Stimulated activated CD4-positive, alpha-beta T cell treated with anti-CD3 and anti-CD28 coated beads, TNF-alpha, amount 100 ng/mL, for 1 hour (primary cell): ENCODE measurements around the gene RASAL3.
"Not testable (repeated sequence)": the region's sequence is repeated elsewhere in the genome, so short reads cannot be mapped to it uniquely, and the experiment has no call there.

Source experiments
- DNase-seq, 3 donors: peaks; one replicate each; pipeline ENCODE4 v3.0.0-alpha.2; 2020; ENCODE audit warnings: low read depth in 3 of 3, low spot score in 1 of 3

RASAL3 gene

GRCh38 chr19:15475169-15475568, 10.8 kb upstream of the RASAL3 start:
- DNase-seq = no peak

- DNase-seq = not testable (repeated sequence)
Measured at GRCh38 chr19:15473821-15474220, 9.5 kb upstream of the RASAL3 start.

DNA sequence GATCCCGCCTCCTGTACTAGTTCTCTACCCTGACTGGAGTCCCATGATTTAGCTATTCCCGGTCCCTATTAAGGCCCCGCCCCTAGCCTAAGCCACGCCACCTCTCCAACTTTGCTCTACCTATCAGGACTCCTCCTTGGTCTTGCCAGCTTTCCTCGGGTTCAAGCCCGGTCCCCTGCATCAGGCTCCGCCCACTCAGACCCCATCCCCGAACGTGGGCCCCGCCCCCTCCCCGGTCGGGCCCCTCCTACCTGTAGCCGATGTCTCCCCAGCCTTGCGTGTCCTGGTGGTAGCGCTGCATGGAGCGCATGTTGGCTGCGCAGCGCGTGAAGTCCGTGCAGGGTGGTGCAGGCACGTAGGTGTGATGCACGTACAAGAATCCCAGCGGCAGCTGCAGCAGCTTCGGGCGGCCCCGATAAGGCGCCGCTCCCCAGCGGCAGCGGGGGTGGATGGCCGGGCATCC, 7.3 kb upstream of the RASAL3 start:
- DNase-seq = no peak

DNA sequence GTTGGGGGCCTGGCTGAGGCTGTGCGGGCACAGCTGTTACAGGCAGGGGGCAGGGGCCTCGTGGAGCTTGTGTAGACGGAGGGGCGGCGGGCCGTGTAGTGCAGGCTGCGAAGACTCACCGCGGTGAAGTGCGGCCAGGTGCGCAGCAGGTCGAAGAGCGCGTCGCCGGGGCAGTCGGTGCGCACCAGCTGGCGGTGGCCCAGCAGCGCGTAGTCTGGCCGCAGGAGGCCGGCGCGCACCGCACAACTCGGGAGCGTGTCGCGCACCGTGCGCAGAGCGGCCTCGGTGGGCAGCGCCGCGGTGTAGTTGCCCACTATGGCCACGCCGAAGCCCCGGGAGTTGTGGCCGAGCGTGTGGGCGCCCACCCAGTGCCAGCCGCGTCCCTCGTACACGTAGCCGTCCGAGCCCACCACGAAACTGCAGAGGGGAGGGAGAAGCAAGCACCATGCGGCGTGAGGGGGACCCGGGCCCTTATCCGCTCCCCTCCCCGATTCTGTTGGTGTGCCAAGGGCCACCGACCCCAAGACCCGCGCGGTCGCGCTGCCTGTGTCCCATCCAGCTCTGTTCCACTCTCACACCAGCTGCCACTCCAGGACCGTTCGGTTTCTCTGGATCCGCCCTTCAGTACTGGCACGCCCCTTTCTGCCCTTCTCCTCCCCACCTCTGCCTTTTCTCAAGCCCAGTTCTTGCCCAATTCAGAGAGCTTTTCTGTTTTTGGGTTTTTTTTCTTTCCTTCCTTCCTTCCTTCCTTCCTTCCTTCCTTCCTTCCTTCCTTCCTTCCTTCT, 5.4 kb upstream of the RASAL3 start:
- DNase-seq = no peak

GRCh38 chr19:15468675-15469512, 4.5 kb upstream of the RASAL3 start:
- no peak for DNase-seq

DNA sequence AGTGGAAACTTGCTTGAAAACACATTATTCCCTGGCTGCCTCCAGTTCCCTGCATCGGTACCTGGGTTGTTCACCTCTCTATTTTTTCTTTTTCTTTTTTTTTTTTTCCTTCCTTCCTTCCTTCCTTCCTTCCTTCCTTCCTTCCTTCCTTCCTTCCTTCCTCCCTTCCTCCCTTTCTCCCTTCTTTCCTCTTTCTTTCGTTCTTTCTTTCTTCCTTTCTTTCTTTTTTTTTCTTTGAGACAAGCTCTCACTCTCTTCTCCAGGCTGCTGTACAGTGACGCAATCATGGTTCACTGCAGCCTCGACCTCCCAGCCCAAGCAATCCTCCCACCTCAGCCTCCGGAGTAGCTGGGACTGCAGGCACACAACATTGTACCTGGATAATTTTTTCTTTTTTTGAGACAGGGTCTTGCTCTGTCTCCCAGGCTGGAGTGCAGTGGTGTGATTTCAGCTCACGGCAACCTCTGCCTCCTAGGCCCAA, 3.4 kb upstream of the RASAL3 start:
- no peak for DNase-seq

DNA sequence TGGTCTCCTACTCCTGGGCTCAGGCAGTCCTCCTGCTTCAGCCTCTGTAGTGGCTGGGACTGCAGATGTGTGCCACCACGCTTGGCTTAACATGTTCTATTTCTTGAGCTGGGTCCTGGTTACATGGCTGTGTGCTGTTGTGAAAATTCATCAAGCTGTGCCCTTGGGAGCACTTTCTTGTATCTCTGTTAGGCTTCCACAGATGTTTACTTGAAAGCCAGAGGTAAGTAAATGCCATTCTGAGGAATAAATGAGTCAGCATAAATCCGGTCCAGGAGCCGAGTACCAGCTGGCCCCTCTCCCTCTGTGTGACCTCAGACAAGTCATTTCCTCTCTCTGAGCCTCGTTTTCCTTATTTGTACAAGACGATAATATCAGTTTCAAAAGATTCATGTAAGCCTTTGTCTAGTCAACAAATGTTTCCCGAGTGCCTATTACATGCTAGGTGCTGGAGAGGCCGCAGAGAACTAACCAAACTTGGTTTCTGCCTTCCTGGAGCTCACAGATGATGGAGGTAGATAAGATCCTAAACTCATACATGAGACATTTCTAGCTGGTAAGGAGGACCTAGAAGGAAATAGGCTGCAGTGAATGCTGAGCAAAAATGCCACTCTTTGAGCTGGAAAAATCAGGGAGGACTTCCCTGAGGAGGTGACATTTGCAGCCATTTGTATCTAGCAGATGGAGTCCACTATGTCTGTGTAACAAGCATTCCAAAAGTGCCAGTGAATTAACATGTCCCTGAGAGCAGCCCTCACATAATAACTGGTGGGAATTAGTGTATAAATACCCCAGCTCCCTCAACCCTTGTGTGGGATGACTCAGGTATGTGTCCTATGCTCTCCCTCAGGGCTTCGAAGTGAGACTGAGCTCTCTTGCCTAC, 2.7 kb upstream of the RASAL3 start:
- peak in 2 of 3 donors; percentile 42 to 44 for DNase-seq

DNA sequence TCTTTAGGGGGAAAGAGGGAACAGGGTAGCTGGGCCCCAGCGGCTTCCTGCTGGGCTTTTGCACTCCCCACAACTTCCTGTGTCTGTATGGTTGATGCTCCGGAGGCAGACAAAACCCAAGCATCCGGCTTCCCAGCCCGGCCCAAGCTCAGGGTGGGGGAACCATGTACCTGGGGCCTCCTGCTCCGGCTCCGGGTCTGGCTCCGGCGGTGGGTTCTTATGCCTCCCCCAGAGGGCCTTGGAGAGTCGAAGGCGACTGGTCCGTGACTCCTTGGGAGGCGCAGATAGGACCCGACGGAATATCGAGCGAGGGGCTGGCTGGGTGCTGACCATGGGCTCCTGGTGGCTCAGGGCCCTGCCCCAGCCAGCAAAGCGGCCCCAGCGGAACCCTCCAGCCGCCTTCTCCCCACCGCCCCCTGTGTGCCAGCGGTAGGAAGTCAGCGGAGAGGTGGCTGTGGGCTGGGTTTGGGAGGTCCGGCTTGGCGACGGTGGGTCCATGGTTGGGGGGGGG, 428 bp downstream of the RASAL3 start:
- peak; percentile 46 to 68 (median 65) for DNase-seq

GRCh38 chr19:15461694-15462093, 2.6 kb downstream of the RASAL3 start:
- DNase-seq = no peak

DNA sequence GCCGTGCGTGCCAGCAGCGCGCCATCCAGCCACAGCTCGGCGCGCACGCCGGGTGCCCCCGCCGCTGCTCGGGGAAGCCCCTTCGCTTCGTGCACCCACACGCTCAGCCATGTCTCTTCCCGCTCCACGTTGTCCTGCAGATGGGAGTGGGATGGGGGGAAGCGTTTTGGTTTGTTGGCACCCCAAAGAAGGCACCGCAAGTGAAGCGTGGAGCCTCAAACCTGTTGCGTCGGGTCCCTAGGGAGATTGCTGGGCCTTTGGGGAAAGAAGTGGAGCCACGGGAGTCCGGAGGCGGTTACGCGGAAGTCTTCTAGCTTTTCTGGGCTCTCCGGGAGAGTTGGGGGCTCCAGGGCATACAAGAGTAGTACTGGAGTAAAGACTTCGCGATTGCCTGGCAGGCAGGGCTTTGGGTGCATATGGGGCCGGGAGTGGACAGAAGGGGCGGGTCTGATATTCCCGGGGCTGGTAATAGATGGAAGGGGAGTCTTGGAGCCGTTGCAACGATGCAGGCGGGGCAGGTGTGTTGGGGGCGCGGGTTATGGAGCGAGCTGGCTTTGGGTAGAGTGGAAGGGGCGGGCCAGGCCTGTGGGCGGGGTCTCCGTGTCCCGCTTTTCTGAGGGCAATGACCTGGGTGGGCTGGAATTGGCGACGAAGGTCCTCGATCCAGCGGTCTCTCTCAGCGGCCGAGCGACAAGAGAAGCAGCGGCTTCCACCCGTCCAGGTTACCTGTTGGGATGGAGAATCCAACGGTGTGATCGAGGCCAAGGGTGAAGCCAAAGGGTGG, 6.5 kb downstream of the RASAL3 start:
- DNase-seq = no peak

GRCh38 chr19:15456871-15457700, 7.3 kb downstream of the RASAL3 start:
- no peak for DNase-seq

DNA sequence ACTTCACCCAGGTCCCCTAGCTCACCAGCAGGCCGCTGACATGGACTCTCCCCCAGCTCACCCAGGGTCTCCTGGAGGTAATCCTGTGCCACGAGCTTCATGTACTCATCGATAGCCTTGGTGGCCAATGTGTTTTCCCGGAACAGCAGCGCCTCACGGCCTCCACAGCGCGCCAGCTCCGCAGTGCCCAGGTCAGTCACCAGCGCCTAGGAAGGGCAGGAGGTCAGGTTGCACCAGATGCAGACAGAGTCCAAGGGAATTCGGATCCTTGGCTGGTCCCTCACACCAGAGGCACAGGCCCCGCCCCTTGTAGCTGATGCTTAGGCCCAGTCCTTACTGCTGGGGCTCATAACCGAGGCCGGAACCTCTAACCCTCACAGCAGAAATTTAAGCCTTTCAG, 7.9 kb downstream of the RASAL3 start:
- no peak for DNase-seq

- no peak for DNase-seq
Measured at GRCh38 chr19:15455996-15456395, 8.3 kb downstream of the RASAL3 start.

- DNase-seq = no peak
Measured at GRCh38 chr19:15453906-15454860, 10.2 kb downstream of the RASAL3 start.

DNA sequence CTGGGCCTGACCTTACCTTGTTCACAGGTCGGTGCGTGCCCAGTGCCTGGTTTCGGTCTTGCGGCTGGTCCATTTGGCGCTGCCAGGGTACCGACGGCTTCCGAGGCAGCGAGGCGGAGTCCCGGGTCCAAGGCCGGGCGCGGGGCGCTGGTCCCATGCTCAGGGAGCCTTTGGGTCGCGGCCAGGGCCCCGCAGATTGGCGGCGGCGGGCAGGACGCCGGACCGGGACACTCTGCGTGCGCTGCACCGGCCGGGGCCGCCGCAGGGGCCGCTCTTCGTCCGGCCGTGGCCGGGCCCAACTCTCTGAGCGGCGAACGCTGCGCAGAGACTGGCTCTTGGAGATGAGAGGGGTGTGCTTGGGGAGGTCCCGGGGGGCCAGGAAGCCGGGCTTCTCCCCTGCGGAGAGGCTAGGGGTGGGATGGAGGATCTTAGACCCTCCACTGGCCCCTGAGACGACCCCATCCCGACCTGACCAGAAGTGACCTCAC, 11.2 kb downstream of the RASAL3 start:
- no peak for DNase-seq

DNA sequence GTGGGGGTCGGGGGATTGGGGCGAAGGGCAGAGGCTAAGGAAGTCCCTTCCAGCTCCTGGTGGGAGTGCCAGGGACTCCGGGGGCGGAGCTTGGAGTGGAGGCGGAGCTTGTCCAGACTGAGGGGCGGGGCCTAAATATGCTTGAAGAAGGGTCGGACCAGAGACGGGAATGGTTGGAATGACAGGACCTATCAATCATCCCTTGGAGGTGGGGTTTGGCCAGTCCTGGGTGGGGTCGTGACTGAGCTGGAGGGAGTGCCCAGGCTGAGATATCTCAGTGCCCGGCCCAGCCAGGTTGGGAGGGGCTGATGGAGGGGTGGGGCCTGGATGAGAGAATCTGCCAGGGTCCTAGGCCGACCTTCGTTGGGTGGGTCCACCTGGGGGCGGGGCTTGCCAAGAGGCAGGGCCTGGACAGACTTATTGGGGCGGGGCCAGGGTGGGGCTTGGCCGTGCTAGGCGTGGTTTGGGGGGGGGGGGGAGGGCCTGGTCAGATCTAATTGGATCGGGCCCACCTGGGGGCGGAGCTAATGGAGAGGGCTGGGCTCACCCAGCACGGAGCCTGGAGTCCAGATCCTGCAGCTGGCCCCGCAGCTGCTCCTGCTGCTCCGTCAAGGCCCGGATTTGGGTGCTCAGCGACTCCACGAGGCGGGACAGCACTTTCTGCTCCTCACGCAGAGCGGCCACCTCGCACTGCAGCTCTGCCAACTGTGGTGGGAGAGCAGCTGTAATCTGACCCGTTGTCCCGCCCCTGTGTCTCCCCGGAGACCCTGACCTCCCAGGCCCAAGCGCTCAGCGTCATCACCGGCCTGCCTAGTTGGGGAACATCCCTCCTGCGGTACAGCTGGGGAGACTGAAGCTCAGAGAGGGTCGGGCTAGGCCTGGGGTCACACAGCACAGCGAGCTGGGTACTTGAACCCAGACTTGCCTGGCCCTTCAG, 12.0 kb downstream of the RASAL3 start:
- no peak for DNase-seq

DNA sequence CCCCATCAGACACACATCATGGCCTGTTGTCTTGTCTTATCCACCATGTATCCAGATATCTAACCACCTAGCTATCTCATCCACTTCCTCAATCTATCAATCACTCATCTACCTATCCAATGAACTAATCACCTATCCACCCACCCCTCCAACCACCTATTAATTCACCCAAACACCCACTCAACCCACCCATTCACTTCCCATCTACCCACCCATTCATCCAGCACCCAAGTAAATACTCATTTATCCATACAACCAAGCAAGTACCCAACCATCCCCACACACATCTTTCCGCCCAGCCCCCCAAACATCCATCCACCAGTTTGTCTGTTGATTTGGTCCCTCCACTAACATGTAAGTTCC, 13.8 kb downstream of the RASAL3 start:
- no peak for DNase-seq
